Measurements from ENCODE around the gene HDAC8. TPM values are rescaled to one million over a fixed set of nuclear protein-coding genes. Genes with fewer than 3 reads are reported as not detected.
"Not testable (repeated sequence)": the region's sequence is repeated elsewhere in the genome, so short reads cannot be mapped to it uniquely, and the experiment has no call there.

Gene HDAC8
- total and polyA plus RNA-seq, 2 donors (not counting 1 experiment from before 2014, with no cell fraction given), result 13.3 to 41.9 TPM

DNA sequence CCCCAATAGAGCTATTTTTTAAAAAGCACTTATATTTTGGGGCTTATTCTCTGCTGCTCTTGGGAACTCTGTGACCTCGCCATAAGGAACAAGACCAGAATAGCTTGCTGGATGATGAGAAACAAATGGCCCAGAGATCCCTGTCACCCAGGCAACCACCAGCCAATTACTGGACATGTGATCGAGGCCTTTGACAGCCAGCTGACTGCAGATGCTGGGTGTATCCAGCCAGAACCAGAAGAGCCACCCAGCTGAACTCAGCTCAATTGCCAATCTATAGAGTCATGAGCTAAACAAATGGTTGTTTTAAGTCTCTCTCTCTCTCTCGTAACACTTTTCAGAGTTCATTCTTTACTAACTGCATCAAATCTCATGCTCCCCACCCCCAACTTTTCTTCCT is 242.5 kb downstream of the HDAC8 start:
- H3K27me3 Mint-ChIP-seq, result no peaks in the 10 kb centered on the region
- intact Hi-C loops (cut with micrococcal nuclease), result no loop called here
- ATAC-seq (ENCODE audit: low read depth), result no peak
- DNase-seq, result no peak
- no peaks in the 10 kb centered on the region for H4K20me1 ChIP-seq (ENCODE audit: control insufficient read depth, insufficient read depth, low read length, poor library complexity, severe bottlenecking)
- no peak overlapping the region for H3K27ac Mint-ChIP-seq
- H3K36me3 ChIP-seq (replicated peaks in 1 of 2; ENCODE audit: control extremely low read depth in 1 of 2, control insufficient read depth in 1 of 2, extremely low read depth in 1 of 2, insufficient read depth in 2 of 2, low read length in 1 of 2), result no peaks in the 10 kb centered on the region
- TF ChIP-seq, protein P1, sequence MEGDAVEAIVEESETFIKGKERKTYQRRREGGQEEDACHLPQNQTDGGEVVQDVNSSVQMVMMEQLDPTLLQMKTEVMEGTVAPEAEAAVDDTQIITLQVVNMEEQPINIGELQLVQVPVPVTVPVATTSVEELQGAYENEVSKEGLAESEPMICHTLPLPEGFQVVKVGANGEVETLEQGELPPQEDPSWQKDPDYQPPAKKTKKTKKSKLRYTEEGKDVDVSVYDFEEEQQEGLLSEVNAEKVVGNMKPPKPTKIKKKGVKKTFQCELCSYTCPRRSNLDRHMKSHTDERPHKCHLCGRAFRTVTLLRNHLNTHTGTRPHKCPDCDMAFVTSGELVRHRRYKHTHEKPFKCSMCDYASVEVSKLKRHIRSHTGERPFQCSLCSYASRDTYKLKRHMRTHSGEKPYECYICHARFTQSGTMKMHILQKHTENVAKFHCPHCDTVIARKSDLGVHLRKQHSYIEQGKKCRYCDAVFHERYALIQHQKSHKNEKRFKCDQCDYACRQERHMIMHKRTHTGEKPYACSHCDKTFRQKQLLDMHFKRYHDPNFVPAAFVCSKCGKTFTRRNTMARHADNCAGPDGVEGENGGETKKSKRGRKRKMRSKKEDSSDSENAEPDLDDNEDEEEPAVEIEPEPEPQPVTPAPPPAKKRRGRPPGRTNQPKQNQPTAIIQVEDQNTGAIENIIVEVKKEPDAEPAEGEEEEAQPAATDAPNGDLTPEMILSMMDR (IDR thresholded peaks at IDR 0.05), result no peak
- no peak for TF ChIP-seq EZH2 (IDR thresholded peaks at IDR 0.05; ENCODE audit: borderline replicate concordance, insufficient read depth, low read depth, low read length, poor library complexity, severe bottlenecking)
- no peak overlapping the region for H3K4me3 ChIP-seq (ENCODE audit: control extremely low read depth in 1 of 5, extremely low read depth in 1 of 5, insufficient read depth in 1 of 5, low read depth in 2 of 5, low read length in 4 of 5)
- no peaks in the 10 kb centered on the region for H3K9me3 Mint-ChIP-seq (ENCODE audit: insufficient read depth)
- H3K27ac ChIP-seq (ENCODE audit: low read length in 2 of 2), result no peak overlapping the region
- ChIA-PET CTCF (no interaction called here), POLR2A (no interaction called here)
- H3K4me1 ChIP-seq (ENCODE audit: control insufficient read depth in 2 of 2, insufficient read depth in 2 of 2, low read length in 2 of 2), result no peaks in the 10 kb centered on the region
- peaks cover 0 to 6% (median 0%) of the 10 kb centered on the region in 3 donors for H3K9me3 ChIP-seq (ENCODE audit: control extremely low read depth in 1 of 3, control insufficient read depth in 2 of 3, insufficient read depth in 1 of 3, low read length in 2 of 3)
- no peaks in the 10 kb centered on the region for H3K4me1 Mint-ChIP-seq
- no peak overlapping the region for H3K4me2 ChIP-seq (replicated peaks; ENCODE audit: low read depth, low read length, poor library complexity, severe bottlenecking)
- H3K4me3 Mint-ChIP-seq, result no peak overlapping the region
- no peak overlapping the region for H3K9ac ChIP-seq (ENCODE audit: low read length)
- H2AFZ ChIP-seq (ENCODE audit: insufficient read depth, low read depth, low read length, poor library complexity, severe bottlenecking), result no peak overlapping the region
- no peaks in the 10 kb centered on the region for H3K27me3 ChIP-seq (replicated peaks in 1 of 4; ENCODE audit: control extremely low read depth in 1 of 4, control insufficient read depth in 3 of 4, insufficient read depth in 4 of 4, low read length in 3 of 4)
- H3K79me2 ChIP-seq (ENCODE audit: control insufficient read depth, insufficient read depth, low read length), result no peaks in the 10 kb centered on the region
- WGBS (ENCODE audit: insufficient coverage), result 100% methylated on average over 2 of the region's 3 CpGs

DNA sequence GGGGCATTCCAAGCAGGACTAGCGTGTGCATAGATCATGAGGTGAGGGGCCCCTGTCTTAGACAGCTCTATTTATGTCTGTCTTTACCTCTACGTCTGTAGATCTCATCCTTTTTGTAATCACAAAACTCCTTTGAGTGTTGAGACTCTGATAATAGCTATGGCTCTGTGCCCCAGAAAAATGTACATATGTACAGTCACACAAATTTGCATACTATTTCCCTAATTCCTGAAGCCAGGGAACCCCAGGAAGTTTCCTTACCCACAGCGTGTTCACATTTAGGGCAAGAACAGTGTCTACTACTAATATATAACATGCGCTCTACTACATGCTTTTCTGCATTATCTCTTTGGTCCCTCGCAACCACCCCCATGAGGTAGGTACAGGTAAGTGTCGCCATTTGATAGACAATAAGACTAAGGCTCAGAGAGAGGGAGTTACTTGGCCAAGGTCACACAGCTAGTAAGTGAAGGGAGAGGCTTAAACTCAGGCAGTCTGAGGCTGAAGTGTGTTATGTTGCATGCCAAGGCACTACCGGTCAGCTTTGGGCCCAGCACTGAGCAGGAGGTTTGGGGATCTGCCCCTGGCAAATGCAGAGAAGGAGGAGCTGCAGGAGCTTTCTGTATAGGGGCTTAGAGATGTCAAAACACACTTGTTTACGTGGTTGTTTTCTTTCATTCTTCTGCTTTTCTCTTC is 245.9 kb downstream of the HDAC8 start:
- no peak for DNase-seq
- Histone ChIP-seq H3K79me2 (ENCODE audit: control insufficient read depth, insufficient read depth, low read length) (no peaks in the 10 kb centered on the region), H3K4me3 (ENCODE audit: control extremely low read depth in 1 of 5, extremely low read depth in 1 of 5, insufficient read depth in 1 of 5, low read depth in 2 of 5, low read length in 4 of 5) (no peak overlapping the region), H3K27me3 (replicated peaks in 1 of 4; ENCODE audit: control extremely low read depth in 1 of 4, control insufficient read depth in 3 of 4, insufficient read depth in 4 of 4, low read length in 3 of 4) (no peaks in the 10 kb centered on the region), H3K4me2 (replicated peaks; ENCODE audit: low read depth, low read length, poor library complexity, severe bottlenecking) (no peak overlapping the region), H3K4me1 (ENCODE audit: control insufficient read depth in 2 of 2, insufficient read depth in 2 of 2, low read length in 2 of 2) (no peaks in the 10 kb centered on the region), H4K20me1 (ENCODE audit: control insufficient read depth, insufficient read depth, low read length, poor library complexity, severe bottlenecking) (no peaks in the 10 kb centered on the region), H3K9ac (ENCODE audit: low read length) (no peak overlapping the region), H2AFZ (ENCODE audit: insufficient read depth, low read depth, low read length, poor library complexity, severe bottlenecking) (no peak overlapping the region), H3K27ac (ENCODE audit: low read length in 2 of 2) (no peak overlapping the region), H3K9me3 (ENCODE audit: control extremely low read depth in 1 of 3, control insufficient read depth in 2 of 3, insufficient read depth in 1 of 3, low read length in 2 of 3) (peaks cover 0 to 6% (median 0%) of the 10 kb centered on the region in 3 donors), H3K36me3 (replicated peaks in 1 of 2; ENCODE audit: control extremely low read depth in 1 of 2, control insufficient read depth in 1 of 2, extremely low read depth in 1 of 2, insufficient read depth in 2 of 2, low read length in 1 of 2) (no peaks in the 10 kb centered on the region)
- Mint-ChIP-seq H3K4me1 (no peaks in the 10 kb centered on the region), H3K27ac (no peak overlapping the region), H3K4me3 (no peak overlapping the region), H3K27me3 (no peaks in the 10 kb centered on the region), H3K9me3 (ENCODE audit: insufficient read depth) (no peaks in the 10 kb centered on the region)
- TF ChIP-seq, protein P1 (IDR thresholded peaks at IDR 0.05), result no peak
- no peak for TF ChIP-seq EZH2 (IDR thresholded peaks at IDR 0.05; ENCODE audit: borderline replicate concordance, insufficient read depth, low read depth, low read length, poor library complexity, severe bottlenecking)
- POLR2A ChIA-PET, result no interaction called here
- intact Hi-C loops (cut with micrococcal nuclease), result no loop called here
- CTCF ChIA-PET, result no interaction called here
- no peak for ATAC-seq (ENCODE audit: low read depth)
- 100% methylated on average over 1 of the region's 8 CpGs for WGBS (ENCODE audit: insufficient coverage)

- H3K4me3 Mint-ChIP-seq; H4K20me1 ChIP-seq (ENCODE audit: control insufficient read depth, insufficient read depth, low read length, poor library complexity, severe bottlenecking); H3K4me1 ChIP-seq (ENCODE audit: control insufficient read depth in 2 of 2, insufficient read depth in 2 of 2, low read length in 2 of 2); H3K36me3 ChIP-seq (replicated peaks in 1 of 2; ENCODE audit: control extremely low read depth in 1 of 2, control insufficient read depth in 1 of 2, extremely low read depth in 1 of 2, insufficient read depth in 2 of 2, low read length in 1 of 2); intact Hi-C loops (cut with micrococcal nuclease); H3K79me2 ChIP-seq (ENCODE audit: control insufficient read depth, insufficient read depth, low read length); H3K27ac Mint-ChIP-seq; H3K4me2 ChIP-seq (replicated peaks; ENCODE audit: low read depth, low read length, poor library complexity, severe bottlenecking); H3K27me3 Mint-ChIP-seq; H3K4me1 Mint-ChIP-seq; POLR2A ChIA-PET; H3K9ac ChIP-seq (ENCODE audit: low read length); CTCF ChIA-PET; H2AFZ ChIP-seq (ENCODE audit: insufficient read depth, low read depth, low read length, poor library complexity, severe bottlenecking); H3K9me3 Mint-ChIP-seq (ENCODE audit: insufficient read depth); H3K27me3 ChIP-seq (replicated peaks in 1 of 4; ENCODE audit: control extremely low read depth in 1 of 4, control insufficient read depth in 3 of 4, insufficient read depth in 4 of 4, low read length in 3 of 4); H3K9me3 ChIP-seq (ENCODE audit: control extremely low read depth in 1 of 3, control insufficient read depth in 2 of 3, insufficient read depth in 1 of 3, low read length in 2 of 3); ATAC-seq (ENCODE audit: low read depth); DNase-seq; H3K27ac ChIP-seq (ENCODE audit: low read length in 2 of 2); H3K4me3 ChIP-seq (ENCODE audit: control extremely low read depth in 1 of 5, extremely low read depth in 1 of 5, insufficient read depth in 1 of 5, low read depth in 2 of 5, low read length in 4 of 5): not testable (repeated sequence)
- WGBS (ENCODE audit: insufficient coverage), result no CpG with 5 or more reads among the region's 8 CpGs
Observed at GRCh38 chrX:72319651-72320050, 253.0 kb downstream of the HDAC8 start.

Measured in B cell (primary cell).